Measurements from ENCODE around the gene MBD3.

Gene MBD3

GRCh38 chr19:1618157-1619093, 25.8 kb upstream of the MBD3 start:
- no peak for DNase-seq

GRCh38 chr19:1616875-1617274, 24.2 kb upstream of the MBD3 start:
- no peak for DNase-seq

- DNase-seq, result no peak
These were observed 23.7 kb upstream of the MBD3 start for GRCh38 chr19:1616396-1616795.

GRCh38 chr19:1615156-1615765, 22.6 kb upstream of the MBD3 start:
- no peak for DNase-seq

GRCh38 chr19:1613808-1614570, 21.3 kb upstream of the MBD3 start:
- DNase-seq, result no peak

GRCh38 chr19:1613146-1613545, 20.5 kb upstream of the MBD3 start:
- DNase-seq, result no peak

GRCh38 chr19:1612114-1613086, 19.7 kb upstream of the MBD3 start:
- no peak for DNase-seq

GRCh38 chr19:1611353-1611752, 18.7 kb upstream of the MBD3 start:
- no peak for DNase-seq

GRCh38 chr19:1610579-1610978, 17.9 kb upstream of the MBD3 start:
- no peak for DNase-seq

- DNase-seq, result no peak
These were observed 17.2 kb upstream of the MBD3 start for GRCh38 chr19:1609680-1610474.

GRCh38 chr19:1609103-1609396, 16.4 kb upstream of the MBD3 start:
- DNase-seq, result no peak

GRCh38 chr19:1608359-1609102, 15.9 kb upstream of the MBD3 start:
- no peak for DNase-seq

GRCh38 chr19:1606138-1606651, 13.5 kb upstream of the MBD3 start:
- DNase-seq, result no peak

- DNase-seq, result peak; percentile 97
These were observed 12.8 kb upstream of the MBD3 start, which contains the start of gene UQCR11 for GRCh38 chr19:1605236-1606137. TSS of gene UQCR11 (minus strand) at chr19:1605462. CDS start at chr19:1605409, 53 bp downstream.

- DNase-seq, result no peak
These were observed 9.5 kb upstream of the MBD3 start for GRCh38 chr19:1602091-1602707.

GRCh38 chr19:1601613-1602064, 9.0 kb upstream of the MBD3 start:
- no peak for DNase-seq

- DNase-seq, result no peak
These were observed 6.8 kb upstream of the MBD3 start for GRCh38 chr19:1599460-1599846.

GRCh38 chr19:1598777-1599459, 6.3 kb upstream of the MBD3 start:
- DNase-seq, result no peak

GRCh38 chr19:1593501-1593772, 772 bp upstream of the MBD3 start:
- no peak for DNase-seq

All from right hindlimb (tissue), 1 donor.